Fibroblast of pulmonary artery (primary cell): ENCODE results near the gene ULK1.

Source experiments
- DNase-seq: peaks from one replicate; pipeline ENCODE4 v3.0.0-alpha.2; 2010; ENCODE audit warnings: low read depth
- H3K4me3 ChIP-seq: replicated peaks from 2 replicates; pipeline ENCODE4 v1.5.1; 2011; ENCODE audit warnings: low read depth, mild to moderate bottlenecking, control low read depth, low read length, moderate library complexity
- CTCF ChIP-seq: IDR thresholded peaks from 2 replicates; pipeline ENCODE4 v1.5.1; 2011; ENCODE audit warnings: mild to moderate bottlenecking, control low read depth, low read length, inconsistent platforms; ENCODE audit errors: missing control alignments

Gene ULK1

GRCh38 chr12:131934535-131934934 lies 40.1 kb downstream of the ULK1 start:
- no peak for DNase-seq
- no peak overlapping the region for H3K4me3 ChIP-seq
- no peak for TF ChIP-seq CTCF

GRCh38 chr12:131938082-131938481 lies 43.7 kb downstream of the ULK1 start:
- no peak for TF ChIP-seq CTCF
- DNase-seq: no peak
- H3K4me3 ChIP-seq: no peak overlapping the region

- H3K4me3 ChIP-seq: no peak overlapping the region
- no peak for TF ChIP-seq CTCF
- DNase-seq: no peak
Measured at GRCh38 chr12:131939007-131939406, 44.6 kb downstream of the ULK1 start.

GRCh38 chr12:131940141-131940547 lies 45.7 kb downstream of the ULK1 start:
- no peak overlapping the region for H3K4me3 ChIP-seq
- DNase-seq: no peak
- TF ChIP-seq CTCF: no peak

- no peak overlapping the region for H3K4me3 ChIP-seq
- TF ChIP-seq CTCF: no peak
- DNase-seq: no peak
Measured at GRCh38 chr12:131941116-131941986, 46.9 kb downstream of the ULK1 start.

GRCh38 chr12:131941987-131942341 lies 47.5 kb downstream of the ULK1 start:
- no peak for DNase-seq
- H3K4me3 ChIP-seq: no peak overlapping the region
- TF ChIP-seq CTCF: no peak

- no peak for TF ChIP-seq CTCF
- DNase-seq: no peak
- H3K4me3 ChIP-seq: no peak overlapping the region
Measured at GRCh38 chr12:131942671-131943070, 48.2 kb downstream of the ULK1 start.
